ENCODE results near the gene ACO2.

Gene ACO2

GRCh38 chr22:41471568-41471967, 2.7 kb downstream of the ACO2 start:
- no peak overlapping the region for H3K9ac ChIP-seq (ENCODE audit: low read depth, low read length)

GRCh38 chr22:41474872-41475451, 6.0 kb downstream of the ACO2 start:
- H3K36me3 ChIP-seq (ENCODE audit: insufficient read depth, low read length) = no peaks in the 10 kb centered on the region
- peaks cover 2% of the 10 kb centered on the region for H3K4me1 ChIP-seq (ENCODE audit: insufficient read depth, low read length)
- H3K9me3 ChIP-seq (ENCODE audit: control insufficient read depth, insufficient read depth, low read length) = no peaks in the 10 kb centered on the region
- H3K9ac ChIP-seq (ENCODE audit: low read depth, low read length) = no peak overlapping the region

More at GRCh38 chr22:41471568-41471967, 2.7 kb downstream of the ACO2 start:
- Histone ChIP-seq H3K36me3 (ENCODE audit: insufficient read depth, low read length) (peaks cover 4% of the 10 kb centered on the region; the same call in 1 of the 2 replicates), H3K9me3 (ENCODE audit: control insufficient read depth, insufficient read depth, low read length) (no peaks in the 10 kb centered on the region), H3K4me1 (ENCODE audit: insufficient read depth, low read length) (peaks cover 5% of the 10 kb centered on the region)

- peaks cover 20% of the 10 kb centered on the region for H3K4me1 ChIP-seq (ENCODE audit: insufficient read depth, low read length)
- no peaks in the 10 kb centered on the region for H3K9me3 ChIP-seq (ENCODE audit: control insufficient read depth, insufficient read depth, low read length)
- no peak overlapping the region for H3K9ac ChIP-seq (ENCODE audit: low read depth, low read length)
- H3K36me3 ChIP-seq (ENCODE audit: insufficient read depth, low read length) = no peaks in the 10 kb centered on the region
These were observed 9.6 kb downstream of the ACO2 start for GRCh38 chr22:41478473-41478872.

DNA sequence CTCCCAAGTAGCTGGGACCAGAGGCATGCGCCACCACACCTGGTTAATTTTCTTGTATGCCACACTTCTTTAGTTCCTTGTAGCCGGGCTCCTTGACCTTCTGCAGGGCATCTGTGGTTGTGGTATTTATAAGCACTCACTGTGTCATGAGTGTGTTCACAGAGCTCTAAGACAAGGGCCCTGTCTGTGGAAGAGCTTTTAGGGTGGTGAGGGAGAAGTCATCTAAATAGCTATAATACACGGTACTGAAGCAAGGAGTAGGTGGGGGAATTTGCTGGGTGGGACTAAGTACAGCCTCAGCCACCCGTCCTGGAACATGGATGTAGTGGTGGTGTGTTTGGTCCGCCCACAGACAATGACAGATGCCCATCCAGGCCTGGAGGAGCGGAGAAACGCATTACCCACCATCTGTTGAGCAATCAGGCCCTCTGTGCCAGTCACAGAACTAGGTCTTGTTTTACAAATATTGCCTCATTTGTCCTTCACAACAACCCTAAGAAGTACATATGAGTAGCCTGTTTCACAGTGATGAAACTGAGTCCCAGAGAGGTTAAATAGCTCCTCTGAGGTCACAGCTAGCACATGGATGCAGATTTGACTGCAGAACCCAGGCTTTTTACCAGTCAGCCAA, 10.1 kb downstream of the ACO2 start:
- Histone ChIP-seq H3K9me3 (ENCODE audit: control insufficient read depth, insufficient read depth, low read length) (no peaks in the 10 kb centered on the region), H3K4me1 (ENCODE audit: insufficient read depth, low read length) (peaks cover 20% of the 10 kb centered on the region), H3K9ac (ENCODE audit: low read depth, low read length) (no peak overlapping the region), H3K36me3 (ENCODE audit: insufficient read depth, low read length) (peaks cover 3% of the 10 kb centered on the region; the same call in 1 of the 2 replicates)

GRCh38 chr22:41479671-41480396, 10.9 kb downstream of the ACO2 start:
- H3K9ac ChIP-seq (ENCODE audit: low read depth, low read length) = no peak overlapping the region
- H3K4me1 ChIP-seq (ENCODE audit: insufficient read depth, low read length) = peaks cover 20% of the 10 kb centered on the region
- peaks cover 3% of the 10 kb centered on the region; the same call in 1 of the 2 replicates for H3K36me3 ChIP-seq (ENCODE audit: insufficient read depth, low read length)
- no peaks in the 10 kb centered on the region for H3K9me3 ChIP-seq (ENCODE audit: control insufficient read depth, insufficient read depth, low read length)

DNA sequence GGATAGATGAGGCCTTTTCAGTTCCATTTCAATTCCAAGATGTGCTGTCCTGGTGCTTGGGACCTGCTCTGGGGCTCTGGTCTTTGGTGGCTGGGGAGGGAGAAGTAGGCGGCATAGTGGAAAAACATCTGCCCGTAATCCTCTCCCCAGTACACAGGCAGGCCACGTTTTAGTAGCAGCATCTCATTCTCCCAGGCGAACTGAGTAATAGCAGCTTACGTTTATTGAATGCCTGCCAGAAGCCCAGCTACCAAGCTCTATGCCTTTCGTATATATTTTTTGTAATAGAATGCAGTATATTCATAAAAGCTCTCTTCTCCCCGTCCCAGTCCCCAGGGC, 11.4 kb downstream of the ACO2 start:
- Histone ChIP-seq H3K36me3 (ENCODE audit: insufficient read depth, low read length) (peaks cover 3% of the 10 kb centered on the region; the same call in 1 of the 2 replicates), H3K9ac (ENCODE audit: low read depth, low read length) (no peak overlapping the region), H3K9me3 (ENCODE audit: control insufficient read depth, insufficient read depth, low read length) (no peaks in the 10 kb centered on the region), H3K4me1 (ENCODE audit: insufficient read depth, low read length) (peaks cover 20% of the 10 kb centered on the region)

DNA sequence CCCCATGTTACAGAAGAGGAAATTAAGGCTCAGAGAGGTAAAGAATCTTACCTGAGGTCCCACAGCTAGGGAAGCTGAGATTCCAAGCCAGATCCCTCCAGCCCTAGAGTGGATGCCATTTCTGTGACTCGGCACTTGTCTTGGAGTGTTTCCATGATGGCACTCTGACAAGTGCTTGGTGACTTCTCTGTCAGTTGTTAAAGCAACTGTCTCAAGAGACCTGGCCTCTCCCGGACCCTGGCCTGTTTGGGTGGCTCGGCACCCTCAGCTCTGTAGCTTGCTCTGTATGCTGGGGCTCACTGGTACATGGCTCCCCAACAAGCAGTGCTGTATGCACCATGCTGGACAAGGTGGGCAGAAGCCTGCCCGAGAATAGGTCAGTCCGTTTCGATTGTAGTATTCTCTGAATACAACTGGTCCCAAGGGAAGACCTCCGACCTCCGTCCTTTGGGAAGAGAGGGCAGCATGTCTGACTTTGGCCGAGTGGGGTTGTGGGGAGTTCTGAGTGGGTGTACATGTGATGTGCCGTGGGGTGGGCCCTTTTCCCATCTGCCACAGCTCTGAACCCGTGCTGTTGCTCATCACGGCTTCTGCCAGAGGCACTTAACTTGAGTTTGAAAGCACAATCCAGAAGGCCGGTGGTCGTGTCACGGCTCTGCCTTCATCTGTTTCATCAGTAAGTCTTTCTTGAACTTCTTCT, 12.4 kb downstream of the ACO2 start:
- Histone ChIP-seq H3K9me3 (ENCODE audit: control insufficient read depth, insufficient read depth, low read length) (no peaks in the 10 kb centered on the region), H3K4me1 (ENCODE audit: insufficient read depth, low read length) (peaks cover 20% of the 10 kb centered on the region), H3K36me3 (ENCODE audit: insufficient read depth, low read length) (peaks cover 3% of the 10 kb centered on the region; the same call in 1 of the 2 replicates), H3K9ac (ENCODE audit: low read depth, low read length) (no peak overlapping the region)

- Histone ChIP-seq H3K9me3 (ENCODE audit: control insufficient read depth, insufficient read depth, low read length) (no peaks in the 10 kb centered on the region), H3K4me1 (ENCODE audit: insufficient read depth, low read length) (peaks cover 20% of the 10 kb centered on the region), H3K9ac (ENCODE audit: low read depth, low read length) (no peak overlapping the region), H3K36me3 (ENCODE audit: insufficient read depth, low read length) (peaks cover 3% of the 10 kb centered on the region; the same call in 1 of the 2 replicates)
These were observed 13.0 kb downstream of the ACO2 start for GRCh38 chr22:41481925-41482318.

GRCh38 chr22:41482319-41482935, 13.5 kb downstream of the ACO2 start:
- H3K9ac ChIP-seq (ENCODE audit: low read depth, low read length) = no peak overlapping the region
- H3K36me3 ChIP-seq (ENCODE audit: insufficient read depth, low read length) = peaks cover 3% of the 10 kb centered on the region; the same call in 1 of the 2 replicates
- H3K9me3 ChIP-seq (ENCODE audit: control insufficient read depth, insufficient read depth, low read length) = no peaks in the 10 kb centered on the region
- peaks cover 23% of the 10 kb centered on the region for H3K4me1 ChIP-seq (ENCODE audit: insufficient read depth, low read length)

DNA sequence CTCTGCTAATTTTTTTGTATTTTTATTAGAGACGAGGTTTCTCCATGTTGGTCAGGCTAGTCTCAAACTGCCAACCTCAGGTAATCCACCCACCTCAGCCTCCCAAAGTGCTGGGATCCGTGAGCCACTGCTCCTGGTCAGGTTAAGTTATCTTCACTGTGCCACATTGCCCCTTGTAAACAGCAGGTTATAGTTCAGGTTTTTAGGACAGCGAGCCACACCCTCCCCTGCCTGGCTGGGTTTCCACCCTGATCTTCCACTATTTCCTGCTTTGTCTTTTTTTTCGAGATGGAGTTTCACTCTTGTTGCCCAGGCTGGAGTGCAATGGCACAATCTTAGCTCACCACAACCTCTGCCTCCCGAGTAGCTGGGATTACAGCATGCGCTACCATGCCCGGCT, 16.1 kb downstream of the ACO2 start:
- H3K4me1 ChIP-seq (ENCODE audit: insufficient read depth, low read length) = peaks cover 32% of the 10 kb centered on the region

DNA sequence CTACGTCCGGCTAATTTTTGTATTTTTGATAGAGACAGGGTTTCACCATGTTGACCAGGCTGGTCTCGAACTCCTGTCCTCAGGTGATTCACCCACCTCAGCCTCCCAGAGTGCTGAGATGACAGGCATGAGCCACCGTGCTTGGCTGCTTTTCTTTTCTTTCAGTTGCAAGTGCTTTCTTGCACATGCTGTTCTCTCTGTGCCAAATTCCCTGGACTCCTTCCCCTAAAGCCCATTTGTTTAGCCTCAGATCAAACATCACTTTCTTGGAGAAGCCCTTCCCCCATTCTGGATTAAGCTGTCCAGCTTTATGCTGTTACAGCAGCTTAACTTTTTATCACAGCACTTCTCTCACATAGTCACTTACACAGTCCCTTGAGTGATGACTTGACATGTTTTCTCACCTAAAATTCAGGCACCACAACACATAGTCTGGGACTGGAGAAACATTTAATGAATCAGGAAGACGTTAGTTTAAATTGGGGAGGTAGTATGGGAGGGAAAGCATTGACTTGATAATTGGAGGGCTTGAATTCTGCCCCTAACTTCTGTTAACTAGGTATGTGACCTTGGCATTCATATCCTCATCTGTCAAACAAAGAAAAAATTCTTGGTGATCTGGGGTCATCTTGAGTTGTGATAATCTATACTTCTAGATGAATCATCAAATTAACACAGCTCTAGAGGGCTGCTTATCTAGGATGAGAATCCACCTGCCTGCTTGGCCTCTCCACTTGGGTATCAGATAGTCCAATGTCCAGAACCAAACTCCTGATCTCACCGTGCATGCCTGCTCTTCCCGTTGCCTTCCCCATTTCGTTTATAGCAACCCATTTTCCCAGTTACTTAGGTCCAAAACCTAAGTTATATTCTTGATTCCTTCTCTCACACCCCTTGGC, 18.4 kb downstream of the ACO2 start:
- Histone ChIP-seq H3K9ac (ENCODE audit: low read depth, low read length) (no peak overlapping the region), H3K4me1 (ENCODE audit: insufficient read depth, low read length) (peaks cover 31% of the 10 kb centered on the region), H3K9me3 (ENCODE audit: control insufficient read depth, insufficient read depth, low read length) (no peaks in the 10 kb centered on the region), H3K36me3 (ENCODE audit: insufficient read depth, low read length) (peaks cover 3% of the 10 kb centered on the region; the same call in 1 of the 2 replicates)

More for the DNA sequence above, 16.1 kb downstream of the ACO2 start:
- no peak overlapping the region for H3K9ac ChIP-seq (ENCODE audit: low read depth, low read length)
- H3K9me3 ChIP-seq (ENCODE audit: control insufficient read depth, insufficient read depth, low read length) = no peaks in the 10 kb centered on the region
- peaks cover 3% of the 10 kb centered on the region; the same call in 1 of the 2 replicates for H3K36me3 ChIP-seq (ENCODE audit: insufficient read depth, low read length)

DNA sequence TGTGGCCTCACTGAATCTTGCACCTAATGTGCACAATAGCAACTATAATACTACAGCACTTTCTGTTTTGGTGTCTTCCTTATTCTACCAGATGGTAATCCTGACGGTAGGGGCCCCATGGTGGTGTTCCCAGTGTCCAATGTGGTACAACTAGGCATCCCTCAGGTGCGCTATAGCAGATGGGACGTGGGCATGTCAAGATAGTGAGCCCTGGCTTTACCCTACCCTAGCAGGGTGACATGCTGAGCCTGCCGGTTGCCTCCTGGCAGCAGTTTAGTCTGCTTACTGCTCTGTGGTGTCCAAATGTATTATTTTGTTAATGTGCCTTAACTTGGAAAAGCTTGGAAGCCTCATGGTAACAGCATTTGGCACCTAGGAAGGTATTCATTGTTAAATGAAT, 19.2 kb downstream of the ACO2 start:
- Histone ChIP-seq H3K9ac (ENCODE audit: low read depth, low read length) (no peak overlapping the region), H3K9me3 (ENCODE audit: control insufficient read depth, insufficient read depth, low read length) (no peaks in the 10 kb centered on the region), H3K36me3 (ENCODE audit: insufficient read depth, low read length) (peaks cover 3% of the 10 kb centered on the region; the same call in 1 of the 2 replicates), H3K4me1 (ENCODE audit: insufficient read depth, low read length) (peaks cover 27% of the 10 kb centered on the region; the same call in 1 of the 2 replicates)

All from ES-I3 (cell line).